GM04504 (cell line): ENCODE data around the gene SOX18.

Experiments used
- DNase-seq: peaks from one replicate; pipeline ENCODE4 v3.0.0-alpha.2; 2012; ENCODE audit warnings: low read depth

The SOX18 gene

DNA sequence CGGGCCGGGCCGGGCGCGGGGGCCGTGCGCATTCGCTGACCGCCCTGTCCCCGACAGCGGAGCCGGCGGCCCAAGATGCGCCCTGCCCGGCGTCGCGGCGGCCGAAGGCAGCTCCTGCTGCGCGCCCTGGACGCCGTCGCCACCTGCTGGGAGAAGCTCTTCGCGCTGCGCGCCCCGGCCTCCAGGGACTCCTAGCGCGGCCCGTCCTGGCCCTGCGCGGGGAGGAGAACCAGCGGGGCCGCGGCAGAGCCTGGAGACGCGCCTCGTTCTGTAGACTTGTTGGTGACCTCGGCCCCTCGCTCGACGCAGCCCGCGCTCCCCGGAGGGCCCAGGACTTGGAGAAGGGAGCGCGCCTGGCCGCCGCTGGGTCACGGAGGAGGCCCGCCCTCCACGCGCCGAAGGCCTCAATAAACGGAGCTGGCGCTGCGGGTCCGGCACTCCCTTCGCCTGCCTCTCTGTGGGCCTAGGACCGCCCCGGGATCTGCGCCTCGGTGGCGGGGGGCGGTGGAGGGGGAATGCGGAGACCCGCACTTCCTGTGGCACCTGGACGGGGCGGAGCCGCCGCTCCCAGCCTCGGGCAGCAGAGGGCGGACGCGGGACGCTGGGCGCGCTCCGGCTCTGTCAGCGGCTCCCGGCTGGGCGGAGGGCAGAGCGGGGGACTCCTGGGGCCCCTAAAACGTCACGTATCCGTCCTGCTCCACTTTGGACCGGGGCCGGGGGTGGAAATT is 10.7 kb downstream of the SOX18 start:
- peak; percentile 28 for DNase-seq

DNA sequence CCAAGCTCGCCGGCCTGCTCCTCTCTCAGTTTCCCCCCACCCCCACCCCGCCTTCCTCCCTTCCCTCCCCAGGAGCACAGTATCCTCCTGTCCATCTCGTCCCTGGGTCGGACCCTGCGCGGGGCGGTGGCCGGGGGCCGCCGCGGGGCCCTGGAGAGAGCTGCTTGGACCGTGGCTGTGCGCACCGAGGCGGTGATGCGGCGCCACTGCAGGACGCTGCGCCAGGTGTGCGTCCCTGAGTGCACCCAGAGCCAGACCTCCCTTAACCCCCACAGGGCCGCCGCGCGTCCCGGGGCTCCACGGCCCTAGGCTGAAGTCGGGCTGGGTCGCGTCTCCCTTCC is 11.2 kb downstream of the SOX18 start:
- no peak for DNase-seq

DNA sequence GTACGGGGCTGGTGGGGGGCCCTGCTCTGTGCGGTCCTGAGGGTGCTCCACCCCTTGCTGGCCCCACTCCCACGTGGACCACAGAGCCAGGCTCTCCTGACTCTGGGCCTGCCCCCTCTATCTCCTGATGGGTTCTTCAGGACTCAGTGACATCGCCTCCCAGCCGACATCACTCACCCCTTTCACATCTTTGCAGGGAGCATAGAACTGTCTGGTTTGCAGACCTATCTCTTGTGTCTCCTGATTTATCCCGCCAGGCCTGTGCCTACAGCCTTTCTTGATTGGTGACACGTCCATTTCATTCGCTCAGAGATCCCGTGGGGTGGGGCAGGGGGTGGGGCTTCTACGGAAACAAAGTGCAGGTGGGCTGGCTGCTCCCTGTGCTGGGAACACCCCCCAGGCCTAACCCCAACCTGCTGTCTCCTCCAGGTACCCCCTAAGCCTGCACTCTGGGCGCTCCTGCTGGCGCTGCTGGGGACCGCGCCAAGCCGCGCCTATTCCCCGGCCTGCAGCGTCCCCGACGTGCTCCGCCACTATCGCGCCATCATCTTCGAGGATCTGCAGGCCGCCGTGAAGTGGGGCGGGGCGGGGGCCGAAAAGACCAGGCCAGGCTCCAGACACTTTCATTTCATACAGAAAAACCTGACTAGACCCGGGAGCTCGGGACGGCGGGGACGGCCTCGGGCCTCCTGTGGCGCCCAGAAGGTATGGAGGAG is 11.8 kb downstream of the SOX18 start:
- DNase-seq = no peak

DNA sequence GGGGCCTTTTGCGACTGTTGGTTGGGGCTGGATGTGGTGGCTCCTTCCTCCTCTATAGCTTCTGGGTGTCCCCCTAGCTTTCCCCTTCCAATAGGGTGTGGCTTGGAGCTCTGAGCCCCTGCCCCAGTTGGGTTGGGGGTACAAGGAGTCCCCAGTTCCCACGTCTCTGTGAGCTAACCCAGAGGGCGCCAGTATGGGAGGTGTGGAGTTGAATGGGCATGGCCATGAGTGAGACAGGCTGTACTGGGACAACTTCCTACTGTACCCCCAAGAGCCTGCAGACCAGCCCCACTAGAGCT is 12.3 kb downstream of the SOX18 start:
- no peak for DNase-seq

DNA sequence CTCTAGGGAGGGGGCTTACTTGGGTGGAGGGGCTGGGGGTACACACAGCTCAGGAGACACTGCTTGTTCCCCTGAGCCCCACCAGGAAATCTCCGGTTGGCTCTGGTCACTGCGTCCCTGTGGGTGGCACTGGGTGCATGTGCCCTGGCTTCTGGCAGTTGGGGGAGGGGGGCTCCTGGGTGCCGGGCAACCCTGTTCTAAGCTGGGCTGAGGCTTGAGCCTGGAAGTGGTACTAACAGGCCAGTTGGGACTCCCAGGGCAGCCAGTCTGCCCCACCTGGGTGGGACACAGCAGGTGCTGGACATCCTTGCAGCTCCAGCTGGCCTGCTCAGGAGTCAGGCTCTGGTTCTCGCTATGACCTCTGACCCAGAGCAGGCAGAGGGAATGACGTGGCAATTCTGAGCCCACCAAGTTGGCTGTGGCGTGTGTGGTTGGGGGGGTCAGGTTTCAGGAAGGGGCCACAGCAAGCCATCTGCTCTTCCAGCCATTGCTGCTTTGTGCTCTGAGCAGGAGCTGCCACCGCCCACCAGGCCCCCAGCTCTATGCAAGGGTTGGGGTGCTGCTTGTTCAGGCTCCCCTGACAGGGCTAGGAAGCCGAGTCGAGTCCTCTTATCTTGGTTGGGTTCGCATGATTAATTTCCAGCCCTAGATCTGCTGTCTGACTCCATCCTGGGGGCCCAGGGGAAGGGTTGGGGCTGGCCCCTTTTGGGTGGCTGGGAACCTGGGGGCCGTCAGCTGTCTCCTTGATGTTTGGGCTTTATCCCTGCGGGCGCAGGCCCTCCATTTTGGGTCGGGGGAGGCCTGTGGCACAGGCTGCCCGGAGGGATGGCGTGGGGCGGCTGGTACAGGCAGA is 12.9 kb downstream of the SOX18 start:
- no peak for DNase-seq

DNA sequence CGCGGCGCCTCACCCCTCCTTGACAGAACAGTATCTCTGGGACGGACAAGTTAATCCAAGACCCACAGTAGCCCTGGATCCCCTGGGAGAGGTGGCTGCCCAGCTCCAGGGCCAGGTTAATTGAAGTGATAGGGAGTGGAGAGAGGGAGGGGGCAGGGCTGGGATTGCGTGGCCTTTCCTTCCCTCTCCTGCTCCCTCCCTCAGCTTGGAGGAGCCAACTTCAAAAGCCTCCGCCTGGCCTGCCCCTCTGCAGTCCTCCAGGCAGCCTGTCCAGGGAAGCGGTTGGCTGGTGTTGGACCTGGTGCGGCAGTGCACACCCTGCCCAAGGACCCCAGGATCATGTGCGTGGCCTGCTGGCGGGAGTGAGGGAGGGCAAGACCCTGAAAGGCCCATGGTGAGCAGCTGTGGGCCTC is 13.5 kb downstream of the SOX18 start, which contains the start of gene C20orf204:
C20orf204 (plus strand) TSS at position 250 of the 413 bp plus-strand sequence; CDS start at position 392, 142 bp downstream.
- DNase-seq = no peak

DNA sequence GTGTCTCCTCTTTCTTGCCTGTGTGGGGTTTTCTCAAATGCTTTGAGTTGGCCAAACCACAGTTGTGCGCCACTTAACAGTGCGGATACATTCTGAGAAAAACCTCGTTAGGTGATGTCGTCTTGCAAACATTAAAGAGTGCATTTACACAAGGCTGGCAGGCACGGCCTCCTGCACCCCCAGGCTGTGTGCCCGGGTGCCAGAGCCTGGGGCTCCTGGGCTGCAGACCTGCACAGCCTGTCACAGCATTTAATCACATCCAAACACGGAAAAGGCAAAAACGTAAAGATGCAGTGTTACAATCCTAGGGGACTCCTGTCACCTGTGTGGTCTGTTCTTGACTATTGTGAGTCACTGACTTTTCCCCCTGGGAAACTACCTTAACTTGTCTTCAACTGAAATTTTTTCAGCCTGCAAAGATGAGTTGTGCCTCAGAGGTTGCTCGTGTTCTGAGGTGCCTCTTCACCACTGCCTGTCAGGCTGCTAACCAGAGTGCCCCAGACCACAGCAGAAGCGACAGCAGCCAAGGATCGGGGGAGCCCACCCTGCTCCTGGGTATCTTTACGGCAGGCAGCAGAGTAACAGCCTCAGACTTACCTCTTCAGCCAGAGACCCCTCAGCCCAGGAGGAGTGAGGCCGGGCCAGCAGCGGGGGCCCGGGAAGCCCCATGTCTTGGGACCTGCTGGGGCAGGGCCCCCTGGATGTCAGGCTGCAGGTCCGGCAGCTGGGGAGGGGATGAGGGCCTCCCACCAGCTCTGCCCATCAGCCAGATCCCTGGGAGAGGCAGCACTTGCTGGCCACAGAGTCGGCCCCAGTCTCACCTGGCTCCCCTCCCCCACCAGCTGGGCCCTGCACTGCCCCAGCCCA is 14.1 kb downstream of the SOX18 start:
- DNase-seq = no peak

DNA sequence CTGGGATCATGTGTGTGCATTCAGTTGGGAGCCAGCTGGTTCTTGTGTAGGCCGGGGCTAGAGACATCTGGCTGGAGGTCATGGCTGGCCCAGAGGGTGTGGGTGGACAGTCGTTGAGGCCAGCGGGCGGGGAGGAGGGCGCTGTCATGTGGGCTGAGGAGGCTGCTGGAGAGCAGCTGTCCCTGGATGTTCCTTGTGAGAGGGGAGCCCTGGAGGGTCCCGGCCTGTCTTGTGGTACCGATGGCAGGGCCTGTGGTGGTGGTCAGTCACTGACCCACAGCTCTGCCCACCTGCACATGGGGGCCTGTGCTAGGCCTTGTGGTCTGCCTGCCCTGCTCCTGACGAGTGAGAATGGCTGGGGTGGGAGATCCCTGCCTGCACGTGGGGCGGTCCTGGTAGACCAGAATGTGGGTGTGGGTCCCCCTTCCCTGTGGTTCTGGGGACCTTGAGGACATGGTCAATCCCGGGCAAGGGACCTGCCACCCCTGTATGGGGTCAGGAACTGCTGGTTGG is 15.4 kb downstream of the SOX18 start:
- DNase-seq = no peak

DNA sequence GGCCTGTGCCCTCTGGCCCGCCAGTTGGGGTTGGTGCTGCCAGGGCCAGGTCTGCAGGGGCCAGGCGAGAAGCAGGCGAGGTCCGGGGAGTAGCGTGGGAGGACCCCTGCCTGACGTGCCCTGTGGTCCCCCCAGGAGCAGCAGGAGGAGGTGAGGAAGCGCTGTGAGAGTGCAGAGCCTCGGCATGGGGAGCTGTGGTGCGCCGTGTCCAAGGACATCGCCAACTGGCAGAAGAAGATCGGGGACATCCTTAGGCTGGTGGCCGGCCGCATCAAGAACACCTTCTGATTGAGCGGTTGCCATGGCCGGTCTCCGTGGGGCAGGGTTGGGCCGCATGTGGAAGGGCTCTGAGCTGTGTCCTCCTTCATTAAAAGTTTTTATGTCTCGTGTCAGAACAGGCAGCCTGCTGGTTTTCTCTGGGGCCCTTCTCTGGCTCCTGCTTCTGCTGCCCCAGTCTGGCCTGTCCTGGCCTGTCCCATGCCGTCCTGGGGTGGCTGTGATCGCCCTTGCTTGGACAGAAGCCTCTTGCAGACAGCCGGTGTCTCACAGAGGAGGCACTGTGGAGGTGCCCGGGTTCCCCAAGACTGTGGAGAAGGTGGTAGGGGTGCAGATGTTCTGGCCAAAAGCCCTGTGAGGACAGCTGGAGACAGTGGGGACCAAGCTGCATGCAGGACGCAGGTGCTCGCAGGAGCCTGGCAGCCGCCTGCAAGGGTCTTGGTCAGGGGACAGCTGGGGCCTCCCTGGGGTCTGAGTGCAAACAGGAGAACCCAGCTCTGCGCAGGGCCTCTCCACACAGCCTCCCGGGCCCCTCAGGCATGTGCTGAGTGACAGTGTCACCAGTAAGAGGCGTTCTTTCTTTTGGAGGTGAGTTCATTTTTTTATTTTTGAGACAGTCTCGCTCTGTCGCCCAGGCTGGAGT is 16.5 kb downstream of the SOX18 start:
- no peak for DNase-seq

DNA sequence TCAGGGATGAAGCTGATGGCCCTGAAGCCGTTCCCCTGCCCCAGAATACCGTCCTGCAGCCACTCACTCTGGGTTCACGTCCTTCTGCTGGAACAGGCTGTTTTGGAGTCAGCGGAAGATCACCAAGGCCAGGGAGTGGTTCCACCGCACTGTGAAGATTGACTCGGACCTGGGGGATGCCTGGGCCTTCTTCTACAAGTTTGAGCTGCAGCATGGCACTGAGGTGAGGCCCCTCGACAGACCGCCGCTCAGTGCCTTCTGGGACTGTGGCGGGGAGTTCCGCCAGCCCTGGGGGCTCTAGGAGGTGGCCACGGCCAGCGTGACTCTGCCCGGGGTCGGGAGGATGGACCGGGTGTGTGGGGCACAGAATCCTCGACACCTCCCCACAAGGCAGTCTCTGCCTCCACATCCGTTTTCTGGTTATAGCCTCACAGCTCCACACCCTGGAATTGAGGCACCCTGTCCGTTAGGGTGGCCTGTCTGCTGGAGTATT is 17.6 kb downstream of the SOX18 start:
- no peak for DNase-seq

DNA sequence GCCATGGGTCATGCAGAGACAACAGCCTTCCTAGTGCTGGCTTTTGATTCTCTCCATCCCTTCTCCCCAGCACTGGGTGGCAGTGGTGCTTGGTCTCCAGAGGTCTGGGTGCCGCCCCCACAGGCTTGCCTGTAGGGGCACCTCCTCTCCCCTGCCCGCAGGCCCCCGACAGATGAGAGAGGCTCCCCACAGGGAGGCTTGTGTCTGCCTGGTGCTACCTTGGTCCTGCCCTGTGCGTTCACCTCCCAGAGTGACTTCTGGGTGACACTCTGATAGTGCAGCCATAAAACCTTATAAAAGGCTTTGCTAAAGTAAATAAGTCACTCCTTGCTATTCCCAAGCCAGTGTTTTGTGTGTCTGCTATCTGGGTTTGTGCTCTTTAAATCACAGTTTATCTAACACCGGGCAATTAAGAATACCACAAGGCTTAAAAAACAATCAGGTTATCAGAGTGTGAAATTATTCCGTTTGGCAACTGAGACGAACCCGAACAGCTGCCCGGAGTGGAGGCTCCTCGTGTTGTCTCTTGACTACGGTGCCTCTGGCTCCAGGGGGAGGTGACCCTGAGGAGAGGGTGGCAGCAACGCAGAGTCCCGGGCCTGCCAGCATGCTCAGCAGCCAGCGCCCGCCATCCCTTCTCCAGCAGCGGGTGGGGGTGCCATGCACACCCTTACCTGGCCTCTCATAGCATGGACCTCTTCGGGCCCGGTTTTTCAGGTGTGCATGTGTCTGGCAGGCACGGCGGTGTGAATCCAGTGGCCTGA is 18.9 kb downstream of the SOX18 start:
- no peak for DNase-seq

DNA sequence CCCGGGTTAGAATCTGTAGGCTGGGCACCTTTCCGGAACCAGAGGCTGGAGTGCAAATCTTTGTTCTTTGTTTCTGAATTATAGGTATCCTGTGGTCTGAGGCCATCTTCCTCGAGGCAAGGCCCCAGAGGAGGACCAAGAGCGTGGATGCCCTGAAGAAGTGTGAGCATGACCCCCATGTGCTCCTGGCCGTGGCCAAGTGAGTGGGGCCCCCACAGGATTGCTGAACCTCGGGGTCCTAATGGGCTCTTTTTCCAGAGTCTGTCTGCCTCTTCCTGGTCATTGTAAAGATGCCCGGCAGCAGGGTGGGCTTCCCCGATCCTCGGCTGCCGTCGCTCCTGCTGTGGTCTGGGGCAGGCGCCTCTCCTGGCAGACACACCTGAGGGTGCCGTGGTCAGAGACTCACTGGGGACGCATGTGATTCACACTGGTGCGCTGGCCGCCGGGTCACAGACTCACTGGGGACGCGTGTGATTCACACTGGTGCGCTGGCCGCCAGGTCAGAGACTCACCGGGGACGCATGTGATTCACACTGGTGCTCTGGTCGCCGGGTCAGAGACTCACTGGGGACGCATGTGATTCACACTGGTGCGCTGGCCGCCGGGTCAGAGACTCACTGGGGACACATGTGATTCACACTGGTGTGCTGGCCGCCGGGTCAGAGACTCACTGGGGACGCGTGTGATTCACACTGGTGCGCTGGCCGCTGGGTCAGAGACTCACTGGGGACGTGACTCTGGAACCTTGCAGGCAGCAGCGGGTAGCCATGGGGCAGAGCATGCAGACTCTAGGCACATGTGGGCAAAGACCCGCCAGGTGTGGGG is 19.9 kb downstream of the SOX18 start:
- no peak for DNase-seq

DNA sequence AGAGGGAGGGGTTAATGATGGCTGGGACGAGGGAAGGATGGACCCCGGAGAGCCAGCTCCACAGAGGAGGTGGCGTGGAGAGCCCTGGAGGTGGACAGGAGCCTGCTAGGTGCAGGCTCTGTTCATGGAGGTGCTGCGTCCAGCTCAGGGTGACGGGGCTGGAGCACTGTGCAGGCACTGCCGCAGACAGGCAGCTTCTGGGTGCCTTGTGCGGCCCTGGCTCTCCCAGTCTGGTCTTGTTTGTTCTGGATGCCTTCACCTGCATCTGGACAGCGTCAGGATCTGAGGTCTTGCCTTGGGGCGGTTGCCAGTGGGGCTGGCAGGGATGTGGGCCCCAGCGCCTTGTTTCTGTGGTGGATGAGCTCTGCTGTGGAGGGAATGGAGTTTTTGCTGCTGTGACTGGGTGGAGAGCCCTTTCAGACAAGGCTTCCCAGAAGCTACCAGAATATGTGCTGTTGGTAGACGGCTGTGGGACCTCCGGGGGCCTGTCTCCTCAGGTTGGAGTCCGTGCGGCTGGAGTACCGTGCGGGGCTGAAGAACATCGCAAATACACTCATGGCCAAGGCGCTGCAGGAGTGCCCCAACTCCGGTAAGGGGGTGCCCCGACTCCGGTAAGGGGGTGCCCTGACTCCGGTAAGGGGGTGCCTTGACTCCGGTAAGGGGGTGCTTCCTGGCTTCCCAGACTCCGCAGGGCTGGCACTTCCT is 21.3 kb downstream of the SOX18 start:
- no peak for DNase-seq

DNA sequence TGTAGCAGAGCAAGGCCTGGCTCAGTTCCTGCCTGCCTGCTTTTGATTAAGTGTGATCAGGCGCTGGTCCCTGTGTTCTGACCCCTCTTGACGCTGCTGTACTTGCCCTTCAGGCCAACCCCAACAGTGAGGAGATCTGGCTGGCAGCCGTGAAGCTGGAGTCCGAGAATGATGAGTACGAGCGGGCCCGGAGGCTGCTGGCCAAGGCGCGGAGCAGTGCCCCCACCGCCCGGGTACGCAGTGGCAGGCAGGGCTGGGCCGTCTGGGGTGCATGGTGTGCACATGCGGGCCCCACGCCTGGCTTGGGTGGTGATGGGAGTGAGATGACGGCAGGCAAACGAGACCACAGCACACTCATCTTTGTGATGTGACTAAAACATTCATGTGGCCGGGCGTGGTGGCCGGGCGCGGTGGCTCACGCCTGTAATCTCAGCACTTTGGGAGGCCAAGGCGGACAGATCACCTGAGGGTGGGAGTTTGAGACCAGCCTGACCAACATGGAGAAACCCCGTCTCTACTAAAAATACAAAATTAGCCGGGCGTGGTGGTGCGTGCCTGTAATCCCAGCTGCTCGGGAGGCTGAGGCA is 23.5 kb downstream of the SOX18 start:
- DNase-seq = no peak

DNA sequence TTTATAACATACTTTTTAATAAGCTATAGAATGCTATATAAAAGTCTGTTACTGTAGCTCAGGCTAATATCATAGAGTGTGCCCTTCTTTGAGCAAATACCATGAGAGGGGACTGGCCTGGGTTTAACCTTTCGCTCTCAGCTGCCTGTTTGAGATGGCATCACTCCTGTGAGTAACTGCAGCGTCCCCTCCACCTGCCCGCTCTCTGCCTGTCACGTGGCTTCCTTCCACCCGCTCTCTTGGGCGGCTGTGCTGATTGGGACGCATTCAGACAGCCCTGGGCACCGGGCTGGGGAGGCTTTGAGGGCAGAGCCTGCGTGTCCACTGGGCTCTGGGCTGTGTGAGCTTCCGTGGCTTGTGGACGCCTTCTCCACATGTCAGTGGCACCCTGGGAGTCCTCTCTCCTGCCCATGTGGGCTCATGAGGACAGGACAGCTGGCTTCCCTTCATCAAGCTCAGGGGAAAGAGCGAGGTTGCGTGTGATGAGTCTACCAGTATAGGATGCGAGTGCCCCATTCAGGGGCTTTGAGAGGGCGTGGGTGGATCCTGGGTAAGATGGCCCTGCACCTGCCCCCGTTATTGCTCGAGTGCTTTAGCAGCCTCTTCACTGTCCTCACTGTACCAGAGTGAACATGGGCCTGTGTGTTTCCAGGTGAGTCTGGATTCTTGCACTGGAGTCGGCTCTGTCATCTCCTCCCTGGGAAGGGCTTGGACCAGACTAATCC is 24.2 kb downstream of the SOX18 start:
- no peak for DNase-seq

DNA sequence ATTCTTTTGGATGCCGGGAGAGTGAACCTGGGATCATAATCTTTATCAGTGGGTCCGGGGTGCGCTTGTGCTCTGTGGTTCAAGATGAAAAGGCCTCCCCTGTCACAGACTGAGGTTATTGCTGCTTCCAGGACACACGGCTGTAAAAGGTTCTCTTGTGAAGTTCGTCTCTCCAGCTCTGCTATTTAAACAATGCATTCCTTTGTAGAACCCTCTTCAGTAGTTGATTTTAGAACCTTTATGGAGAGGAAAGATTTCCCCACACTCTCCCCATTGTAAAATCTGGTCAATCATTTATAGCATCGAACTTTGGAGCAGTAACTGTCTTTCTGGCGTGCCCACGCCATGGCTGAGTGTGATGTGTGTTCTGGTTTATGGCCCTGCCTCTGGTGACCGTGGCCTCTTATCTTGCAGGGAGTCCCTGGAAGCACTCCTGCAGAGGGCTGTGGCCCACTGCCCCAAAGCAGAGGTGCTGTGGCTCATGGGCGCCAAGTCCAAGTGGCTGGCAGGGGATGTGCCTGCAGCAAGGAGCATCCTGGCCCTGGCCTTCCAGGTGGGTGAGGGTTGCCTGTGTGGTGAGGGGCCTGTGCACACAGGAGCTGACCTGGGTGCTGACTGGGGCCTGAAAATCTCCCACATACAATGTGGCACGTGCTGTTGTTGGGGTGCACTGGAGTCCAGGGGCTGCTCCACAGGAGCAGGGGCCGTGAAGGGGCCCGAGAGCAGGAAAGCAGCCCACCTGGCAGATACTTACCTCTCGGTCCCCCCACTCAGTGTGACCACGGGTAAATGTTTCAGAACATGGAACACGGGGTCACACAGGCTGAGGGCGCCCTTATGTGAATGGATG is 25.1 kb downstream of the SOX18 start:
- DNase-seq = no peak
